ENCODE measurements around the gene PARN. TPM values are rescaled to one million over a fixed set of nuclear protein-coding genes. Genes with fewer than 3 reads are reported as not detected.

Gene PARN
- total RNA-seq, 1 experiment from 2014 or later = 56.2 TPM

GRCh38 chr16:14464192-14464591 is 165.9 kb downstream of the PARN start:
- no peak overlapping the region for H3T11ph ChIP-seq (ENCODE audit: low read length)
- H2BK20ac ChIP-seq (ENCODE audit: low read depth, low read length, poor library complexity, severe bottlenecking) = no peak overlapping the region
- H3K27ac ChIP-seq (ENCODE audit: insufficient read length, low read depth, low read length) = no peak overlapping the region
- no peaks in the 10 kb centered on the region for H3K79me2 ChIP-seq (ENCODE audit: insufficient read depth, low read length)
- H3K9ac ChIP-seq (ENCODE audit: extremely low read depth, insufficient read length, low read length) = no peak overlapping the region
- no peak overlapping the region for H3K27ac Mint-ChIP-seq
- H3K36me3 Mint-ChIP-seq (ENCODE audit: insufficient read depth in 1 of 3, low read depth in 3 of 3) = peaks cover 13 to 23% (median 17%) of the 10 kb centered on the region in 3 experiments
- H3K18ac ChIP-seq (ENCODE audit: insufficient read length, low read depth, low read length) = no peak overlapping the region
- no peak for DNase-seq
- no peaks in the 10 kb centered on the region for H4K20me1 ChIP-seq (ENCODE audit: control insufficient read depth, insufficient read depth, insufficient read length)
- H3K4me3 Mint-ChIP-seq = no peak overlapping the region
- no peaks in the 10 kb centered on the region for H3K27me3 ChIP-seq (ENCODE audit: insufficient read depth, low read length)
- H4K5ac ChIP-seq (ENCODE audit: insufficient read length, low read depth, low read length) = no peak overlapping the region
- H2AK5ac ChIP-seq (ENCODE audit: insufficient read length, low read length) = no peak overlapping the region
- no peak overlapping the region for H4K8ac ChIP-seq (replicated peaks; ENCODE audit: insufficient read length, low read depth, low read length)
- no peak for TF ChIP-seq CTCF (conservative IDR thresholded peaks at IDR 0.05)
- no peaks in the 10 kb centered on the region for H3K9me3 ChIP-seq (ENCODE audit: control insufficient read depth, low read depth, low read length)
- no peaks in the 10 kb centered on the region for H3K79me1 ChIP-seq (ENCODE audit: insufficient read depth, low read depth, low read length, poor library complexity, severe bottlenecking)
- H4K91ac ChIP-seq (ENCODE audit: insufficient read length, low read depth, low read length) = no peak overlapping the region
- no peak overlapping the region for H3K23ac ChIP-seq (ENCODE audit: insufficient read length, low read depth, low read length)
- no peak overlapping the region for H2BK12ac ChIP-seq (ENCODE audit: insufficient read length, low read depth, low read length)
- peaks cover 12% of the 10 kb centered on the region in 2 experiments for H3K4me1 Mint-ChIP-seq
- no peak overlapping the region for H3K14ac ChIP-seq (ENCODE audit: insufficient read depth, low read length)
- no peak overlapping the region for H3K4me2 ChIP-seq (ENCODE audit: insufficient read depth, insufficient read length, low read length)
- no peak overlapping the region for H3K4ac ChIP-seq (ENCODE audit: low read depth, low read length)
- H2BK5ac ChIP-seq (ENCODE audit: insufficient read length, low read length) = no peak overlapping the region
- H2BK15ac ChIP-seq (ENCODE audit: low read depth, low read length) = no peak overlapping the region
- H2BK120ac ChIP-seq (ENCODE audit: low read depth, low read length, poor library complexity, severe bottlenecking) = no peak overlapping the region
- WGBS (ENCODE audit: extremely low coverage, insufficient read length, low lambda C conversion rate) = no CpG with 5 or more reads among the region's 2 CpGs
- H3K27me3 Mint-ChIP-seq (ENCODE audit: low read depth) = no peaks in the 10 kb centered on the region
- H3K4me1 ChIP-seq (ENCODE audit: insufficient read depth, low read length) = peaks cover 5% of the 10 kb centered on the region; the same call in 1 of the 2 replicates
- H3K56ac ChIP-seq (ENCODE audit: insufficient read length, low read depth, low read length) = no peak overlapping the region
- H3K23me2 ChIP-seq (ENCODE audit: insufficient read length, low read depth, low read length, poor library complexity, severe bottlenecking) = no peaks in the 10 kb centered on the region
- H3K9me3 Mint-ChIP-seq = peaks cover 8 to 9% of the 10 kb centered on the region in 2 experiments; a peak in 4 of 5 replicates
- no peak overlapping the region for H2AFZ ChIP-seq (ENCODE audit: low read length)
